ENCODE results near the gene TRPM4.

Gene TRPM4

GRCh38 chr19:49180659-49181058, 23.1 kb downstream of the TRPM4 start:
- TF ChIP-seq, protein P1, sequence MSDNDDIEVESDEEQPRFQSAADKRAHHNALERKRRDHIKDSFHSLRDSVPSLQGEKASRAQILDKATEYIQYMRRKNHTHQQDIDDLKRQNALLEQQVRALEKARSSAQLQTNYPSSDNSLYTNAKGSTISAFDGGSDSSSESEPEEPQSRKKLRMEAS (IDR thresholded peaks at IDR 0.05): no peak
- no peak for TF ChIP-seq CREB1 (IDR thresholded peaks at IDR 0.05; ENCODE audit: low read depth)
- TF ChIP-seq NFIC (IDR thresholded peaks at IDR 0.05): no peak
- TF ChIP-seq RAD21 (IDR thresholded peaks at IDR 0.05; ENCODE audit: low read depth): no peak
- TF ChIP-seq TEAD4 (IDR thresholded peaks at IDR 0.05): no peak
- no peak for TF ChIP-seq FOXM1 (IDR thresholded peaks at IDR 0.05; ENCODE audit: borderline replicate concordance, low read depth)
- no peak for TF ChIP-seq YY1 (IDR thresholded peaks at IDR 0.05; ENCODE audit: low read depth)
- TF ChIP-seq ZBTB7A (IDR thresholded peaks at IDR 0.05; ENCODE audit: low read depth): no peak
- no peak for TF ChIP-seq EP300 (IDR thresholded peaks at IDR 0.05; ENCODE audit: borderline replicate concordance)
- TF ChIP-seq, protein P2, sequence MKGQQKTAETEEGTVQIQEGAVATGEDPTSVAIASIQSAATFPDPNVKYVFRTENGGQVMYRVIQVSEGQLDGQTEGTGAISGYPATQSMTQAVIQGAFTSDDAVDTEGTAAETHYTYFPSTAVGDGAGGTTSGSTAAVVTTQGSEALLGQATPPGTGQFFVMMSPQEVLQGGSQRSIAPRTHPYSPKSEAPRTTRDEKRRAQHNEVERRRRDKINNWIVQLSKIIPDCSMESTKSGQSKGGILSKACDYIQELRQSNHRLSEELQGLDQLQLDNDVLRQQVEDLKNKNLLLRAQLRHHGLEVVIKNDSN (IDR thresholded peaks at IDR 0.05): no peak
- TF ChIP-seq EGR1 (IDR thresholded peaks at IDR 0.05): no peak
- TF ChIP-seq TCF12 (IDR thresholded peaks at IDR 0.05; ENCODE audit: low read depth): no peak
- TF ChIP-seq CEBPB (IDR thresholded peaks at IDR 0.05): no peak
- no peak for TF ChIP-seq REST (IDR thresholded peaks at IDR 0.05; ENCODE audit: low read depth)

DNA sequence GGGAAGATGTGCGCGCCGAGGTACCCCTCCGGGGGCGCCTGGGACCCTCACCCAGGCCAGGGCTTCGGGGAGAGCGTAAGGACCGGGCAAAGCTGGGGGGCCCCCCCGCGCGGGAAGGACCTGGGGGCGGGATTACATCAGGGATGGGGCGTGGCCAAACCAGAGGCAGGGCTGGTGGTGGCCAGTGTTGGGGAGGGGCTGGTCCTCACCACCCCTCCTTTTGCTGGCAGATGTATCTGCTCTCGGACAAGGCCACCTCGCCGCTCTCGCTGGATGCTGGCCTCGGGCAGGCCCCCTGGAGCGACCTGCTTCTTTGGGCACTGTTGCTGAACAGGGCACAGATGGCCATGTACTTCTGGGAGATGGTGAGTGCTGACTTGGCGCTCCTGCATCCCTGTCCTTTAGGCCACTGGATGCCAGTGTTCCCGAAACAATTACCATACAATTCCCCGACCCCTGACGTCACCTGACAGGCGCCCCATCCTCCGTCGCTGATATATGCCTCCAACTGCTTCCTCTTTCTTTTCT, 25.3 kb downstream of the TRPM4 start:
- no peak for TF ChIP-seq NFIC (IDR thresholded peaks at IDR 0.05)
- TF ChIP-seq ZBTB7A (IDR thresholded peaks at IDR 0.05; ENCODE audit: low read depth): no peak
- TF ChIP-seq TEAD4 (IDR thresholded peaks at IDR 0.05): no peak
- TF ChIP-seq EGR1 (IDR thresholded peaks at IDR 0.05): no peak
- no peak for TF ChIP-seq EP300 (IDR thresholded peaks at IDR 0.05; ENCODE audit: borderline replicate concordance)
- no peak for TF ChIP-seq RAD21 (IDR thresholded peaks at IDR 0.05; ENCODE audit: low read depth)
- TF ChIP-seq REST (IDR thresholded peaks at IDR 0.05; ENCODE audit: low read depth): no peak
- TF ChIP-seq, protein P2 (IDR thresholded peaks at IDR 0.05): no peak
- TF ChIP-seq YY1 (IDR thresholded peaks at IDR 0.05; ENCODE audit: low read depth): no peak
- TF ChIP-seq CEBPB (IDR thresholded peaks at IDR 0.05): no peak
- no peak for TF ChIP-seq TAF1 (IDR thresholded peaks at IDR 0.05; ENCODE audit: low read depth)
- TF ChIP-seq, protein P1 (IDR thresholded peaks at IDR 0.05): no peak
- TF ChIP-seq TCF12 (IDR thresholded peaks at IDR 0.05; ENCODE audit: low read depth): no peak
- TF ChIP-seq FOXM1 (IDR thresholded peaks at IDR 0.05; ENCODE audit: borderline replicate concordance, low read depth): no peak
- TF ChIP-seq CREB1 (IDR thresholded peaks at IDR 0.05; ENCODE audit: low read depth): no peak

DNA sequence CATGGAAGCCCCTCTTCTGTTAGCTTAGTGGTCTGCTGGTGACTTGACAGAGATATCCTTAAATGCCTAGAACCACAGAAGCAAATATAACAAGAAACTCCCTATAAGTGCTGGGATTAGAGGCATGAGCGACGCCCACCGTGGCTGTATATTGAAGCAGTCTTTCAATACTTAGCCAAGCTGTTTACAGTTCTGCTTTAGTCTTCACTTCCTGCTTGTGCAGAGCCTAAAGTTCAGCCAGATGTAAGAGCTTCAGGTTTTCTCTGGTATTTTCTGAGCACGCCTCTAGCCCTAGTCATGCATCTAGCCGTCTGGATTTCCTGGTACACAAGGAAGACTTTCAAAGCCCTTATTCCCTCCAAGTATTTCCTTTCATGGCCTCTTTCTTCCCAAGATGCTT, 28.5 kb downstream of the TRPM4 start:
- TF ChIP-seq NFIC (IDR thresholded peaks at IDR 0.05) (no peak), ZBTB7A (IDR thresholded peaks at IDR 0.05; ENCODE audit: low read depth) (no peak), TCF12 (IDR thresholded peaks at IDR 0.05; ENCODE audit: low read depth) (no peak), REST (IDR thresholded peaks at IDR 0.05; ENCODE audit: low read depth) (no peak), FOXM1 (IDR thresholded peaks at IDR 0.05; ENCODE audit: borderline replicate concordance, low read depth) (no peak), CREB1 (IDR thresholded peaks at IDR 0.05; ENCODE audit: low read depth) (no peak), TEAD4 (IDR thresholded peaks at IDR 0.05) (no peak), EGR1 (IDR thresholded peaks at IDR 0.05) (no peak), EP300 (IDR thresholded peaks at IDR 0.05; ENCODE audit: borderline replicate concordance) (no peak), YY1 (IDR thresholded peaks at IDR 0.05; ENCODE audit: low read depth) (no peak), RAD21 (IDR thresholded peaks at IDR 0.05; ENCODE audit: low read depth) (no peak)
- TF ChIP-seq, protein P1 (IDR thresholded peaks at IDR 0.05): no peak

DNA sequence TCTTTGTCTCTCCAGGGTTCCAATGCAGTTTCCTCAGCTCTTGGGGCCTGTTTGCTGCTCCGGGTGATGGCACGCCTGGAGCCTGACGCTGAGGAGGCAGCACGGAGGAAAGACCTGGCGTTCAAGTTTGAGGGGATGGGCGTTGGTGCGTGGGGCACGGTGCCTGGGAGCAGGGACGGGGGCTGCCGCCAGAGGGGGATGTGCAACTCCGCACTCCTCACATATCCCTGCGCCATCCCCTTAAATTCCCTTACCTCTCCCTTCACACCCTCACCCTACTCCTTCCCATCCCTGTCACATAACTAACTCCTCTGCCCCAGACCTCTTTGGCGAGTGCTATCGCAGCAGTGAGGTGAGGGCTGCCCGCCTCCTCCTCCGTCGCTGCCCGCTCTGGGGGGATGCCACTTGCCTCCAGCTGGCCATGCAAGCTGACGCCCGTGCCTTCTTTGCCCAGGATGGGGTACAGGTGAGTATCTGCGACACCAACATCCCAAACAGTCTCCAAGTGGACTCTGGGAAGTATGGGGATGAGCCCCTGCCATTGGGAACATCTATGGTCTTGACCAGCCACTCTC, 31.1 kb downstream of the TRPM4 start:
- no peak for TF ChIP-seq CREB1 (IDR thresholded peaks at IDR 0.05; ENCODE audit: low read depth)
- no peak for TF ChIP-seq YY1 (IDR thresholded peaks at IDR 0.05; ENCODE audit: low read depth)
- TF ChIP-seq TAF1 (IDR thresholded peaks at IDR 0.05; ENCODE audit: low read depth): no peak
- no peak for TF ChIP-seq TEAD4 (IDR thresholded peaks at IDR 0.05)
- no peak for TF ChIP-seq NFIC (IDR thresholded peaks at IDR 0.05)
- no peak for TF ChIP-seq ZBTB7A (IDR thresholded peaks at IDR 0.05; ENCODE audit: low read depth)
- TF ChIP-seq, protein P2 (IDR thresholded peaks at IDR 0.05): no peak
